GM21529 (cell line): ENCODE results near the gene SF3A1.

Experiments
- ATAC-seq: cut with Tn5 transposase; IDR thresholded peaks from one replicate; pipeline ENCODE4 v1.9.1; 2021; ENCODE audit not compliant: unreplicated experiment

SF3A1 gene

DNA sequence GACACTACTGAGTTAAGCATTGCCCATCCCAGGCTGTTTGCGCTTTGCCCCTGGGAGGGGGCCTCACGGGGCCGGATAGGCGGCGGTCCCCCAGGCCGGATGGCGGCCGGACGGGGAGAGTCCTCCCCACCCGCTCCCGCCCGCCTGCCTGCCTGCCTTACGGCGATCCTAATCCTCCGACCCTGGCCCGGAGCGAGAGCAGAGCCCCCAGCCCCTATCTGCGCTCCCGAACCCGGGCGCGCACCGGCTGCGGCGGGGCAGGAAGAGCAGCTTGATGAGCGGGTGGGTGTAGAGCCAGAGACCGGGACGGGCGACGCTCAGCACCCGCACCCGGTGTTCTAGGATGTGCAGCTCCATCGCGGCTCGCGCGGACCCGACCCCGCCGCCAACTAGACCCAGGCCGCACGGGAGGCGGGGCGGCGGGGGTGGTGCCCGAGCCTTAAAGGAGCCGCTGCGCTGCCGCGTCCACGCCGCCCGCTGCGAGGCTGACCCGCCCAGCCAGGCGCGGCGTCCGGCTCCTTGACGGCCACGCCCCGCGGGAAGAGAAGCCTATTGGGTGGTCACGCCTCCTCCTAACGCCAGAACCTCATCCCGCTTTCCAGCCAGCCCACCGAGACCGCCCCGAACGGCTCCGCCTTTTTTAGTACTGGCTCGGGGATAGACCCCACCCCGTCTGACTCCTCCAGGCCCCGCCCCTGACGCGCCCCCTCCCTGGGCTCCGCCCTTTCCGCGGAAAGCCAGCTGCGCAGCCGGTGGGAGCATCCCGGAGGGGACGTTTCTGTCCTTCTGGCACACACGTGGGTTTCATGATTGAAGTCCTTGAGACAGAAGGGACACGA lies 67.3 kb downstream of the SF3A1 start, which contains the start of gene CASTOR1:
Gene CASTOR1, minus strand, starts transcription at position 365 of the 839 bp plus-strand sequence. Its CDS starts 8 bp downstream, at position 357.
- peak; percentile 63 for ATAC-seq

DNA sequence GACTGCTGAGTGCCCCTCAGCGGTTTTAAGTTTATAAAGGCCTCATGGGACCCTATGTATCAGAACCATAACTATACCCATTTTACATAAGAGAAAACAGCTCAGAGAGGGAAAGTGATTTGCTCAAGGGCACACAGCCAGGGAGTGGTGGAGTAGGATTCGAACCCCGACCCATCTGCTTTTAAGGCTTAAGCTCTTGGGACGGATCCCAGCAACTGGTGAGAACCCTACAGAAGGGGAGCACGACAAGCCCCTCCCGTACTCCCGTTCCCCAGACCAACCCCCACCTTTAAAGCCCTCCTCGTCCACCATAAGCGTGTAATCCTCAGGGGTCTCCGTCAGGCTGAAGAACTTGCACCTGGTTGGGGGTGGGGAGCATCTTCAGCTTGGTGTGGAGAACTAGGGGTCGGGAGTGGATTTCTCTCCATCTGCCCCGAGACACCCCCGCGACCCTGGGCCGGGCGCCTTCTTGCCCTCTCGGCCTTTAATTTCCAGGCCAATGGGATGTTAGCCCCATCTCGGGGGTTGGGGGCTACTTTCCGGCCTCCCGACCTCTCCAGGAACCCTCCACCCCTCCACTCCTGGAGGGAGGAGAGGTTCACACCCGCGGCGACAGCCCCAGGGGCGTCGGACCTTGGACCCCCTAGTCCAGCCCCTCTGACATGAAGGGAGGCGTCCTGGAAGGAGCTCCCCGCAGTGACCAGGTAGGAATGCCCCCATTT lies 68.1 kb downstream of the SF3A1 start:
- no peak for ATAC-seq

DNA sequence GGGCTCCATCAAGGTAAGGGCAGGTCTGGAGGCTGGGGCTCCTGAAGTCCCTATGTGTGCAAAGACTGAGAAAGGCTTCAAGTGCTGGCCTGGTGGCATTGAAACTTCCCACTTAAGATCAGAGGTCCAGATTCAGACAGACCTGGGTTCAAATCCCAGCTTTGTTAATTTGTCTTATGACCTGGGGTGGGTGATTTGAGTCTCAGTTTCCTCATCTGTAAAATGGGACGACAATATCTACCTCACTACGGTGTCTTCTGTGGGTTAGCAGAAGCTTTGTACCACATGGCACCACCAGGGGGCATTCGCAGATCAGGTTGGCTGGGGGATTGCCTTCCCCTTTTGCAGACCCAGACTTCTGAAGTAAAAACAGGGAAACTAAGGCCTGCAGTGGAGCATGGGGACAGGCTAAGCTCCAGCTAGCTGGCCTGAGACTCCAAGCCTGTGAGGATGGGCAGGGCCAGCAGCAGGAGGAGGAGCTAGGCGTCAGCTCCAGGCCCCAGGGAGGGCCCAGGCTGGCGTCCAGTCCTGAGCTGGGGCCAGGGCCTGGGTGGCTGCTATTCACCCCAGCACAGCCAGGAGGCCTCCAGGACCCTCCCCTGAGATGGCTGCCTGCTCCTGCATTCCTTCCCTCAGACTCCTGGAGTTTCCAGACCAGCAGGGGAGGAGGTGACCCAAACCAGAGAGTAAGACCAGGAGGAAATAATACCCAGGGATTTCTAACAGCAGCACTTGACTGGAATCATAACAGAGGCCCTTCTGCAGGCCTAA lies 68.9 kb downstream of the SF3A1 start:
- ATAC-seq = peak; percentile 24

DNA sequence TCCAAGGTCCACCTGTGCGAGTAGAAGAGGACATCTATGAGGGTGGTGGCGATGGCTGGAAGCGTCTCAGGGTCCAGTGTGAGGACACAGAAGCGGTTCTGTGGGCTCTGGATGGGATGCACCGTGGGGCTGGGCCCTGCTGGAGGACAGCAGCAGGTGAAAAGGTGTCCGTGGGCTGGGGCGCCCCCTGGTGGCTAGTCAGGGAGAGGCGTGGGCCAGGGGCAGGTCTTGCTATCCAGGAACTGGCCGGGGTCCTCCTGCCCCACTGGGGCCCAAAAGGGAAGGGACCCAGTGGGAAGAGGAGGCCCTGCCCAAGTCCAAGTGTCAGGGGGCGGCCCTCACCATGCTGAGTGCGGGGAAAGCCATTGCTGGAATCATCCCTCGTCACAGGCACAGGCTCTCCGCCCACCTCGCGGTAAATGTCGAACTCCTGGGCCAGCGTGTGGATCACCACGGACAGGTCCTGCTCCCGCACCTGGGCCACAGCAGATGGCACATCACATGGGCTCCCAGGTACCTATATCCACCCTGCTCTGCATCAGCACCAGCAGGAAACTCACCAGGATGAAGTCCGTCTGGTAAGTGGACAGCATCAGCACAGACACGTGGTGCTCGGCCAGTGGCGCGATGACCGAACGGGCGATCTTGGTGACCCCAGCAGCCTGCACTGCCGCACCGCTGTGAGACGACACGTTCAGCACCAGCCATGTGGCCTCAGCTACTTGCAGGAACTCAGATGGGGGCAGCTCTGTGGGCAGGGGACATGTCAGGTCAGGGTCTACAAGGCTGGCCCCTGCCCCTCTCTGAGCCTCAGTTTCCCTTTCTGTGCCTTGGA lies 69.7 kb downstream of the SF3A1 start:
- ATAC-seq = no peak

DNA sequence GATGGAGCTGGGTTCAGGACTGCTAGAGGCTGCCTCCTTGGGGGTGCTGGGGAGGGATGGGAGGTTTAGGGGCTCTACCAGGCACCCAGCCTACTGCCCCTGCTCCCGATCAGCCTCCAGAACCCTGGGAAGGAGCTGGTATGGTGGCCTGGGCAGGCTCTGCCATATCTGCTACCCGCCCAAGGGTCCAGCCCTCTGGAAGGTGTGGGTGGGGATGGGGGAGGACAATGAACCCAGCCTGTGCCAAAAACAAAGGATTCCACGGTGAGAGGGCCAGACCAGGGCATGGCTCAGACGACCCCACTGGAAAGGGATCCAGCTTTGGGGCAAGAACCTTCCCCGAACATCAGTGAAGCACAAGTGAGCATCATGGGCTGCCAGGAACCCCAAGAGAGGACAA lies 70.4 kb downstream of the SF3A1 start:
- no peak for ATAC-seq

DNA sequence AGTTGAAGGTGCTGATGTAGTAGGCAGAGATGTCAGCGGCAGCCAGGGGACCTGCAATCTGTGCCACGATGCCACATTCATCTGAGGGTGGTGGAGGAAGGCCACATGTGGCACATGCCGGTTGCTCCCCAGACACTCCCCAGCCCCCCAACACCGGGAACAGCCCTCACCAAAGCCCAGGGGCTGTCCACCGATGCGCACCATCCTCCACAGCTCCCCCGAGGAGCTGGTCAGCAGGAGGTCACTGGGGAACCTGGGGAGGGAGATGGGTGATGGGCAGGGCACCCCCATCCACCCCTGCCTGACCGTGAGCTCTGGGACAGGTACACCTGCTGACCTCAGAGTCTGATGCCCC lies 70.9 kb downstream of the SF3A1 start:
- ATAC-seq = no peak

DNA sequence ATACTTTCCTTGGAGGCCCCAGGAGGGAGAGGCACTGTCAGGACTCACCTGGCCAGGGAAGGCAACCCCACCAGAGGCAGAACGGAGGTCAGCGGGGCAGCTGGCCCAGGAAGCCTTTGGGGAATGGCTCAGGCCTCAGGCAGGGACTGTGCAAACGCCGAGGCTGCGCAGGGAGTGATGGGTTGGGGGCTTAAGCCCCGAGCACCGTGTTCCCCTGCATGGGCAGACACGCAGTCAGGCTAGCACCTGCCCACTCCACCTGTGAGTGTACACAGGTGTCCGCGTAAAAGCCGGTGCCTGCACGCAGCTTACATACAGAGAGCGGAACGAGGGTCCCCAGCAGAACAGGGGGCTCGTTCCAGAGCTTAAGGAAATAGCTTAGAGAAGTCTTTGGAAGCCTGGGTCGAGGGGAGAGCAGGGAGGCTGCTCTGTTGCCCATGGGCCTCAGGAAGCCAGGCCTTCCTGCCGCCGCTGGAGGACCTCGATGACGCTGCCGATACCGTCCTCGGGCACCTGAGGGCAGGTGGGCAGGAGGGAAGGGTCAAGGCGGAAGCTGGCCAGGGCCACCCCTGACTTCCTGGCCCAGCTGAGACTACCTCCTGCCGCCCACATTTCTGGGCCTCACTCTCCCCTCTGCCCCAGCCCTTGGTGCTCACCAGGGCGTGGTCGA lies 71.4 kb downstream of the SF3A1 start:
- no peak for ATAC-seq

DNA sequence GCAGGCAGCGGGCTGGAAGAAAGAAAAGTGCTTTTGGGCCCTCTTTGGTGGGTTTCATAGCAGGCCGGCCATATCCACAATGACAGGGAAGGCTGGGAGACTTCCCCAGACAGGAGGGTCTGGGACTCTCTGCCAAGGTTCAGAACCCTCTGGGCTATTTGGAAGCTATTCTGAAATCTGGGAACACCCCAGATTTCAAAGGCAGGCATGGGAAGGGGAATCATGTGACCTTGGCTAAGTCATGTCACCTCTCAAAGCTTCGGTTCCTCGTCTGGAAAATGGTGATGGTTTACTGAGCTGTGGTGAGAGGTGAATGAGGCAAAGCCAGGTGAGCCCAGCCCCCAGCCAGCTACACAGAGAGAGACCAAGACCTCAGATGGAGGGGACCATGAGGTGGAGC lies 72.0 kb downstream of the SF3A1 start:
- no peak for ATAC-seq

DNA sequence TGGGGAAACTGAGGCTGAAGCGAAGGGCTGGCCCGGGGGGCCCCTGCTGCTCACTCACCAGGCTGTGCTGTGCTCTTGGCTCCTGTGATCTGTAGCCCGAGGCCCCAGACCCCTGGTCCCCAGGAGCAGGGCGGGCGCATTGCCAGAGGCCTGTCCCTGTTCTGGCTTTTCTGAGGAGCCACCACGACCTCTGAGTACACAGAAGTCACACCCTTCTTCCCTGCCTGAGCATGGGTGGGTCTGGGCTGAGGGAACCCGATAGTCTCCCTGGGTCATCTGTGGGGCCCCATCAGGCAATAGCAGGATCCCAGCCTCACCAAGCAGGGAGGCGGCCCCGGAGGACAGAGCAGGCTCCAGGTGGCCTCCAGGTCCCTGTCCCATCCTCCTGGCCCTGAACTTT lies 72.5 kb downstream of the SF3A1 start:
- ATAC-seq = no peak

DNA sequence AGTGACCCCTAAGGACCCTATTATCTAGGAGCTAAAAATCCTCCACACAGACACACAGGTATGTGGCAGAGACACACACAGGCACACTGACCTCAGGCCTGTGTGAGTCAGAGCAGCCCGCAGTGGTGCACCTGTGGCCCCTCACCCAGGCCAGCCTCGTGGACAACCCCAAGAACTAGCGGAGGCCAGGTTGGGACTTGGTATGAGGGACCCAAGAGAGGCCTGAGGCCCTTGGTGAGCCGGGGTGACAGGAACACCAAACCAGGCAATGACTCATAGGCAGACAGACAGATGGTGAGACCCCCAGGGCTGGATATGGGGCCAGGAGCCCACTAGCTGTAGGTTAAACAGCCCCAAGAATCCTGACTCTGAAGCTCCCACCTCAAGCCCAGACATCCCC lies 73.4 kb downstream of the SF3A1 start:
- ATAC-seq = no peak

DNA sequence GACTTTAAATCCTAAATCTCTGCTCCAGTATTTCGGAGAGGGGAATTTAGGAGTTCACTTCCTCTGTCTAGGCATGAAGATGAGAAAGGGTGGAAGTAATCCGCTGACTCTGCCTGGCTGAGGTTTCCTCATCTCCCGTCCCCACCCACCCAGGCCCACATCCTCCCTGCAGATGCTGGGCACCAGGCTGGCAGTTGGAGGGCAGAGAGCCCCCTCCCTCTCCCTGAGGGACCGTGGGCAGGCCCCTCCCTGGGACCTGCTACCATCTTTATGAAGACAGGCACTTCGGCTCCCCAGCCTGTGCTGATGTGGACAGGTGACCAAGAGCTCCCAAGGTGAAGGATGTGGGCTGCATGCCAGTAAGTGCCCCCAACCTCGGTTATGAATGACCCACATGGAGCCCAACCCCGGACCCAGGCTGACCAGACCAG lies 74.1 kb downstream of the SF3A1 start:
- no peak for ATAC-seq
